ENCODE measurements around the gene ARPC2. TPM values are rescaled to one million over a fixed set of nuclear protein-coding genes. Genes with fewer than 3 reads are reported as not detected.
A peak's percentile ranks its signal among the peaks of the same experiment; 100 is the strongest.

The ARPC2 gene
- total and polyA plus RNA-seq, 7 donors = 235 to 517 (median 267) TPM

DNA sequence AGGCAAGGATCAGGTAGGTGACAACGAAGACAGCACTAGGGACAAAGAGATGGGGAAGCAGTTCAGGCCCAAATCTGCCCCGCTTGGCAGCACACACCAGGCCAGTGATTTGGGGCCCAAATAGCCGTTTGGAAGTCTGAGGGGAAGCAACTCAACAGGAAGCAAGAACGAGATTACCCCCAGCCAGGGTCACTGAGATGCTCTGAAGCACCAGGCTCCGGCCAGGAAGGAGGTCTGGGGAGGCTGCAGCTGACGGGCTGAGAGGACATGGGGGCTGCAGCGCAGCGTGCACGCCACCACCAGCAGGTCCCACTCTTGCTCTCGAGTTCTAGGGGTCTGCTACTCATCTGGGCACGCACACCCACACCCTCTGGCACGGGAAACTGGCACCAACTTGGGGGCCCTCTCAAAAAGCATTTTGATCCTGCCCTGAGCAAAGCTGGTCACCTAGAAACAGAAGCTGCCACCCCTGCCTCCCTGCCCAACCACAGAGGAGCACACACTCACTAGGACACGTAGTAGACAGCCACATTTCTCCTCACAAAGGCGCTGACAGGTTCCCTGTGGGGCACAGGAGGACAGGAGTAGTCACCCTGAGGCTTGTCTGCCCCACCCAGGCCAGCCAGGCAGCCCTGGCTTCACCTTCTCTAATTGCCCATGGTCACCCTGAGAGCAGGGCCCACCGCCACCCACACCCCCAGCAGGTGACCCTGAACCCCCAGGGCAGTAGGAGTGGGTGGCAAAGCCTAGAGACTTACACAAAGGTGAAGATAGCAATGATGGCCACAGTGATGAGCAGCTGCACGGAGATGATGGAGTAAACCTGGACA lies 61.8 kb downstream of the ARPC2 start:
- Histone ChIP-seq H3K27ac (peak overlapping the region in 1 of 4 donors; percentile 6), H3K36me3 (peaks cover 61 to 83% (median 76%) of the 10 kb centered on the region in 4 donors), H3K9me3 (no peaks in the 10 kb centered on the region), H3K4me3 (no peak overlapping the region), H3K27me3 (no peaks in the 10 kb centered on the region), H3K4me1 (peaks cover 0 to 37% (median 28%) of the 10 kb centered on the region in 4 donors)
- DNase-seq = no peak
- TF ChIP-seq POLR2AphosphoS5 (IDR thresholded peaks at IDR 0.05) (no peak), EP300 (IDR thresholded peaks at IDR 0.05) (no peak), POLR2A (IDR thresholded peaks at IDR 0.05) (no peak)
- TF ChIP-seq, protein P1, sequence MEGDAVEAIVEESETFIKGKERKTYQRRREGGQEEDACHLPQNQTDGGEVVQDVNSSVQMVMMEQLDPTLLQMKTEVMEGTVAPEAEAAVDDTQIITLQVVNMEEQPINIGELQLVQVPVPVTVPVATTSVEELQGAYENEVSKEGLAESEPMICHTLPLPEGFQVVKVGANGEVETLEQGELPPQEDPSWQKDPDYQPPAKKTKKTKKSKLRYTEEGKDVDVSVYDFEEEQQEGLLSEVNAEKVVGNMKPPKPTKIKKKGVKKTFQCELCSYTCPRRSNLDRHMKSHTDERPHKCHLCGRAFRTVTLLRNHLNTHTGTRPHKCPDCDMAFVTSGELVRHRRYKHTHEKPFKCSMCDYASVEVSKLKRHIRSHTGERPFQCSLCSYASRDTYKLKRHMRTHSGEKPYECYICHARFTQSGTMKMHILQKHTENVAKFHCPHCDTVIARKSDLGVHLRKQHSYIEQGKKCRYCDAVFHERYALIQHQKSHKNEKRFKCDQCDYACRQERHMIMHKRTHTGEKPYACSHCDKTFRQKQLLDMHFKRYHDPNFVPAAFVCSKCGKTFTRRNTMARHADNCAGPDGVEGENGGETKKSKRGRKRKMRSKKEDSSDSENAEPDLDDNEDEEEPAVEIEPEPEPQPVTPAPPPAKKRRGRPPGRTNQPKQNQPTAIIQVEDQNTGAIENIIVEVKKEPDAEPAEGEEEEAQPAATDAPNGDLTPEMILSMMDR (IDR thresholded peaks at IDR 0.05) = no peak
- intact Hi-C loops (cut with DNase I) = no loop called here
- WGBS, 2 donors = 84 to 91% methylated on average over 16 of the region's 16 CpGs

DNA sequence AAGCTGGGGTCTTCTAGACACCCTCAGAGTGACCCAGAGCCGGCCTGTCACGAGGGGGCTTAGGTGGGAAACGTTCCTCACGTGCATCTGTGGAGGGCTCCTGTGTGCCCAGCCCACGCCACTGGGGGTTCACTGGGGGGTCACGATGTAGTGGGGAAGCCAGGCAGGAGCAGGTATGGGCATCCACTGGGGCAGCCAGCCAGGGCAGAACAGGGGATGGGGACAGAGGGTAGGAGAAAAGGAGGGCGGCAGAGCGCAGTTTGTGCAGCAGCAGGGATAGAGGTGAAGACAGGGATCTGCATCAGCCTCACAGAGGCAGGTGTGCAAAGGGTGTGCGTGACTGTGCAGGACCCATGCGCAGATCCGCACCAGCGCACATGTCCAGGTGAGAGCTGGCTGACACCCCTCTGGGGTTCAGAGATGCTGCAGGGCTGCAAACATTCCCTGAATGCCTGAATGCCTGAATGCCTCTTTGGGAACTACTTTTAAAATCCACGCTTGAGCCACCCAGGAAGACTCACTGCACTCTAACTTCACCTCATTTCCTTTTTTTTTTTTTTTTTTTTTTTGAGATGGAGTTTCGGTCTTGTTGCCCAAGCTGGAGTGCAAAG lies 63.4 kb downstream of the ARPC2 start:
- Histone ChIP-seq H3K9me3 (no peaks in the 10 kb centered on the region), H3K4me3 (no peak overlapping the region), H3K27me3 (no peaks in the 10 kb centered on the region), H3K4me1 (peaks cover 0 to 51% (median 44%) of the 10 kb centered on the region in 4 donors), H3K36me3 (peaks cover 45 to 67% (median 60%) of the 10 kb centered on the region in 4 donors), H3K27ac (peak overlapping the region in 3 of 4 donors; percentile 30 to 91 (median 39))
- WGBS, 2 donors = 95 to 96% methylated on average over 14 of the region's 14 CpGs
- DNase-seq = no peak
- TF ChIP-seq EP300 (IDR thresholded peaks at IDR 0.05) = no peak
- no peak for TF ChIP-seq POLR2AphosphoS5 (IDR thresholded peaks at IDR 0.05)
- TF ChIP-seq, protein P1 (IDR thresholded peaks at IDR 0.05) = no peak
- TF ChIP-seq POLR2A (IDR thresholded peaks at IDR 0.05) = no peak
- intact Hi-C loops (cut with DNase I) = no loop called here

DNA sequence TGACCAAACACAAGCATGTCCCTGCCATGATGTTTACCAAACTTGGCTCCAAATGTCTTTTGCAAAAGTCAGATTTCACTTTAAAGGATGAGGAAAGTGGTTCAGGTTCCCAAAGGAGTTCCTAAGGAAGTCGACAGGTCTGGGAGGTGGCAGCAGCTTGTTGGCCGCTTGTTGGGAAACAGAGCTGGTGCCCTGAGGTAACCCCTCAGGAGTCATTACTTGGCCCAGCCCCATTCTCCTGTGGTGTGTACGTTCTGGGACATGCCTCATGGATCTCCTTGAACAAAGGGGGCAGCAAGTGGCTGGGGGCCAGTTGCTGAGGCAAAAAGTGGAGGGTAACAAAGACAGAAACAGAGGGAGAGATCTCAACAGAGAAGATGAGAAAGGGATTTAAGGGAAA lies 64.5 kb downstream of the ARPC2 start:
- TF ChIP-seq POLR2AphosphoS5 (IDR thresholded peaks at IDR 0.05) (peak in 1 of 4 donors; percentile 14), EP300 (IDR thresholded peaks at IDR 0.05) (no peak), POLR2A (IDR thresholded peaks at IDR 0.05) (no peak)
- TF ChIP-seq, protein P1 (IDR thresholded peaks at IDR 0.05) = no peak
- Histone ChIP-seq H3K27me3 (no peaks in the 10 kb centered on the region), H3K36me3 (peaks cover 34 to 56% (median 49%) of the 10 kb centered on the region in 4 donors), H3K4me1 (peaks cover 0 to 62% (median 55%) of the 10 kb centered on the region in 4 donors), H3K4me3 (no peak overlapping the region), H3K9me3 (no peaks in the 10 kb centered on the region), H3K27ac (peak overlapping the region; percentile 91 to 99 (median 96))
- DNase-seq = peak; percentile 83
- WGBS, 2 donors = 78 to 85% methylated on average over 3 of the region's 3 CpGs
- intact Hi-C loops (cut with DNase I) = no loop called here

DNA sequence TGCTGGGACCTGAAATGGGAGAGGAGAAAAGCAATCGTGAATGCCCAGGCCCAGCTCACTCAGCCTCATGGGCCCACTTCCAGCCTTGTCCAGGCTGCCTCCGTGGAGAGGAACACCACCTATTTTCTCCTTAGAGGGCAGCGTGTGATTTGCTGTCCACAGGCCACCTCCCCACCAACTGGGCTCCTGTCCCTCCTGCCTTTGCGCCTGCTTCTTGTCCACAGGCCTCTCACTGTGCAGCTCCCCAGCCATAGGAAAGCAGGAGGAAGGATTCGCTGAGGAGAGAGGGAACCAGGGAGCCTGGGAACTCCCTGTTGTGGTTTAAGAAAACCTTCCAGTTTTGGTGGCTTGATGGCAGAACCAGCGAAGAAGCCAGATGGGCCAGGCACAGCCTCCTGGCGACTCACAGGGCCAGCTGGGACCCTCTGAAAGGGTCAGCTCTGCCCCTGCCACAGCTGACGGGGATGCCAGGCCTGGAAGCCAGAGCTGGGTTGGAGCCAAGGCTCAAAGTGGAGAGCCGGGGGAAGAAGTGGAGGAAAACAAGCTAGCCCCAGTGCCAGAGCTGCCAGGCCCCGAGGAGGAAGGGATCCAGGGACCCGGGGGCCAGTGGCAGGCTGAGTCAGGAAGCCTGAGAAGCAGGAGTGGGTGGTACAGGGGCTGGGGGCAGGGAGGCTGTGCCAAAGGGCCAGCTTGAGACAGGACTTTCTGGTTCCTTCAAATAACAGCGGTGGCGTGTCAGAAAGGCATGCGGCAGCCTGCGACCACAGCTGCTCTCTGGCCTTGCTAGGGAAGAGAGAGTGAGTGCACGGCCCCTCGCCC lies 65.4 kb downstream of the ARPC2 start:
- Histone ChIP-seq H3K27me3 (no peaks in the 10 kb centered on the region), H3K4me1 (peaks cover 0 to 71% (median 64%) of the 10 kb centered on the region in 4 donors), H3K27ac (peak overlapping the region; percentile 91 to 99 (median 96)), H3K9me3 (no peaks in the 10 kb centered on the region), H3K4me3 (peak overlapping the region in 2 of 4 donors; percentile 10 to 16), H3K36me3 (peaks cover 24 to 47% (median 40%) of the 10 kb centered on the region in 4 donors)
- 81 to 84% methylated on average over 17 of the region's 17 CpGs for WGBS, 2 donors
- peak; percentile 67 to 94 (median 81) for TF ChIP-seq POLR2AphosphoS5 (IDR thresholded peaks at IDR 0.05)
- TF ChIP-seq POLR2A (IDR thresholded peaks at IDR 0.05) = peak in 1 of 2 donors; percentile 61
- TF ChIP-seq, protein P1 (IDR thresholded peaks at IDR 0.05) = no peak
- peak in 1 of 4 donors; percentile 22 for TF ChIP-seq EP300 (IDR thresholded peaks at IDR 0.05)
- DNase-seq = peak; percentile 92
- intact Hi-C loops (cut with DNase I) = loop anchor here (1.0 kb wide), 1 partner anchor 9 kb away; no protein-coding TSS in a partner anchor
